Measurements from ENCODE around the gene ECSCR. TPM values are rescaled to one million over a fixed set of nuclear protein-coding genes. Genes with fewer than 3 reads are reported as not detected.
"Not testable (repeated sequence)": the region's sequence is repeated elsewhere in the genome, so short reads cannot be mapped to it uniquely, and the experiment has no call there.

The ECSCR gene
- total RNA-seq, 2 experiments from 2014 or later: not detected

DNA sequence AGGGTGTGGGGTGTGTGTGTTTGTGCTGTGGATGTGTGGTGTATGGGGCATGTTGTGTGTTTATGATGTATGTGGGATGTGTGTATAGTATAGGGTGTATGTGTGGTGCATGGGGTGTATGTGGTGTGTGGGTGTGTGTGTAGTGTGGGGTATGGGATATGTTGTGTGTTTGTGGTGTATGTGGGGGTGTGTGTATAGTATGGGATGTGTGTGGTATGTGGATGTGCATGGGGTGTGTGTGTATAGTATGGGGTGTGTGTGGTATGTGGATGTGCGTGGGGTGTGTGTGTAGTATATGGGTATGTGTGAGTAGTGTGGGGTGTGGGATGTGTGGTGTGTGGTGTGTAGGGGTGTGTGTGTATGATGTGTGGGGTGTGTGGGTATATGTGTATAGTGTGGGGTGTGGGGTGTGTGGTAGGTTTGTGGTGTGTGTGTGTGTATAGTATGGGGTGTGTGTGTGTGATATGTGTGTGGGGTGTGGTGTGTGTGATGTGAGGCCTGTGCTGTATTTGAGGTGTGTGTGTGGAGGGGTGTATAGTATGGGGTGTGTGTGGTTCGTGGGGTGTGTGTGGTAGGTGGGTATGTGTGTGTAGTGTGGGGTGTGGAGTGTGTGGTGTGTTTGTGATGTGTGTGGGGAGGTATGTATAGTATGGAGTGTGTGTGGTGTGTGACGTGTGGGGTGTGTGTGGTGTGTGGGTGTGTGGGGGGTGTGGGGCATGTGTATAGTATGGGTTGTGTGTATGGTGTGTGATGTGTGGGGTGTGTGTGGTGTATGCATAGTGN, 10.5 kb downstream of the ECSCR start:
- POLR2A ChIA-PET: no interaction called here
- Mint-ChIP-seq H3K9me3 (no peaks in the 10 kb centered on the region), H3K4me1 (peaks cover 27% of the 10 kb centered on the region)

DNA sequence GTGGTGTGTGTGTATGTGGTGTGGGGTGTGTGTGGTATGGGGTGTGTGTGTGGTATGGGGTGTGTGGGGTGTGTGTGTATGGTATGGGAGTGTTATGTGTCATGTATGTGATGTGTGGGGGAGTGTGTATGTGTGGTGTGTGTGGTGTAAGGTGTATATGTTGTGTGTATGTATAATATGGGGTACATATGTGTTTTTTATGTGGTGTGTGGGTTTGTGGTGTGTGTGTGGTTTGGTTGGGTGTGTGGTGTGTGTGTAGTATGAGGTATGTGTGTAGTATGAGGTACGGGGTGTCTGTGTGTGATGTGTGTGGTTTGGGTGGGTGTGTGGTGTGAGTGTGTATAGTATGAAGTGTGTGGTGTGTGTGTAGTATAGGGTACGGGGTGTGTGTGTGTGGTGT, 11.4 kb downstream of the ECSCR start:
- peaks cover 25% of the 10 kb centered on the region for H3K4me1 Mint-ChIP-seq
- no peak overlapping the region for H3K27ac Mint-ChIP-seq
- no peak for DNase-seq
- no peaks in the 10 kb centered on the region for H3K36me3 Mint-ChIP-seq
- no peak for ATAC-seq (ENCODE audit: low read depth)
- H3K27me3 Mint-ChIP-seq: peaks cover 10% of the 10 kb centered on the region
- H3K4me3 Mint-ChIP-seq: no peak overlapping the region
- no peaks in the 10 kb centered on the region for H3K9me3 Mint-ChIP-seq
- POLR2A ChIA-PET: no interaction called here

More for the DNA sequence above, 10.5 kb downstream of the ECSCR start:
- no peak for ATAC-seq (ENCODE audit: low read depth)
- H3K4me3 Mint-ChIP-seq: no peak overlapping the region
- no peak overlapping the region for H3K27ac Mint-ChIP-seq
- H3K36me3 Mint-ChIP-seq: no peaks in the 10 kb centered on the region
- DNase-seq: no peak
- peaks cover 8% of the 10 kb centered on the region for H3K27me3 Mint-ChIP-seq

DNA sequence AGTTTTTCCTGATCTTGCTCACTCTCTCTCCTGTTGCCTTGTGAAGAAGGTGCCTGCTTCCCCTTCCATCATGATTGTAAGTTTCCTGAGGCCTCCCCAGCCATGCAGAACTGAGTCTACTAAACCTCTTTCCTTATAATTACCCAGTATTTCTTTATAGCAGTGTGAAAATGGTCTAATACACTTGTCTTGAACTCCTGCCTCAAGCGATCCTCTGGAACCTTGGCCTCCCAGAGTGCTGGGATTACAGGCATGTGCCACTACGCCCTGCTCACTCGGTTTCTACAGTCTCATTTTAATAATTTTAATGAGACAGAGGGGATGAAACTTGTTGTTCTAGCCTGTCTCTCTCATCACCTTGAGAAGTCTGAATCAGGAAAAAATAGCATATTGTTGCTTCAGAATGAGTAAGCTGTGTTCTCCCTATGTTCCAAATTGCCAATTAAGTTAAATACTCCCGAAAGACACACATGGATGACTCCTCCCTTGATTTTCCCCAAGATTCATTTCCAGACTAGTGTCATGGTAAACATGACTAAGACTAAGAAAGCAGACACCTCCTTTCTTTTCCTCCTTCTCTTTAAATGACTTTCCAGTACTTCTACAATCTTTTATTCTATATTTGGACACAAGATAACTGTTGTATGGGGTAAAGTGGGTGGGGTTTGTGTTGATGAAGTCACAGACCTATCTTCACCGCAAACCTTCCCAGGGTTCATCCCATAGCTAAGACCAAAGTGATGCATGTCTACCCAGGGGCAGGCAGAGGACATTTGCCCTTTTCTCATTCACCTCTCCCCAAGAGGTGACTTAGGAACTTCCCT, 15.4 kb downstream of the ECSCR start:
- H3K27me3 Mint-ChIP-seq: peaks cover 16% of the 10 kb centered on the region
- H3K27ac Mint-ChIP-seq: no peak overlapping the region
- H3K9me3 Mint-ChIP-seq: no peaks in the 10 kb centered on the region

DNA sequence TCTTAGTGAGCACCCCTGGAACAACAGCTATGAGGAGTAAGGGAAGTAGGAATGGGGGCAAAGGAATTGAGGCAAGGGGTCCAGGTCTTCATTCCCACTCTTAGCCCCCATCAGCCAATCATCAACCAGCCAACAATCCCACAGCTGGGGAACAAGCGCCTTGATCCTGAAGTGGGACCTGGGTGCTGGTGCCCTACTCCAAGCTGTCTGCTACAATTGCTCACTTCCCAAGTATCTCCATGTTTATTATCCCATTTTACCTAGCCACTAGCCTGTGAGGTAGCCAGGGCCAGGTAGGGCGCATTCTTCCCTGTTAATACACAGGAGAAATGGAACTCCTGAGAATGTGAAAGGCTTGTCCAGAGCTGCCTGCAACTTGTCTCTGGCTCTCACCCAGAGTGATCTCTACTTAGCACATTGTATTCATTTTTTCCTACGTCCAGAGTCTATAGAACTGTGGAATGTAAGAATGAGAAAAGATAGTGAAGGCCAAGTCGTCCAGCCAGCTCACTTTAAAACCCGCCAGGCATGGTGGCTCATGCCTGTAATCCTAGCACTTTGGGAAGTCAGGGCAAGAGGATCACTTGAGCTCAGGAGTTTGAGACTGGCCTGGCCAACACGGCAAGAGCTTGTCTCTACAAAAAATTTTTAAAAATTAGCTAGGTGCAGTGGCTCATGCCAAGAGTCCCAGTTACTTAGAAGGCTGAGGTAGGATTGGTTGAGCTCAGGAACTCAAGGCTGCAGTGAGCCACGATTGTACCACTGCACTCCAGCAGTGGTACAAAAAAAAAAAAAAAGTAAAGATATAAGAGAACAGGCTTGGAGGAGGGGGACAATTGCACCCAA, 17.0 kb downstream of the ECSCR start:
- Mint-ChIP-seq H3K27ac (no peak overlapping the region), H3K4me3 (no peak overlapping the region), H3K9me3 (no peaks in the 10 kb centered on the region), H3K4me1 (peaks cover 24% of the 10 kb centered on the region), H3K27me3 (peaks cover 25% of the 10 kb centered on the region), H3K36me3 (no peaks in the 10 kb centered on the region)
- POLR2A ChIA-PET: interaction anchor here (1.5 kb wide), 1 partner anchor 37 kb away, joined by 7 read pairs; the partner anchor contains the start of gene STING1
- no peak for ATAC-seq (ENCODE audit: low read depth)
- no peak for DNase-seq

More for the DNA sequence above, 15.4 kb downstream of the ECSCR start:
- POLR2A ChIA-PET: interaction anchor here (0.7 to 0.8 kb wide), 2 partner anchors 11 to 35 kb away, joined by 3 to 4 read pairs; partner anchors contain the start of gene STING1
- Mint-ChIP-seq H3K4me1 (peaks cover 18% of the 10 kb centered on the region), H3K4me3 (no peak overlapping the region), H3K36me3 (no peaks in the 10 kb centered on the region)
- no peak for DNase-seq
- ATAC-seq (ENCODE audit: low read depth): no peak

DNA sequence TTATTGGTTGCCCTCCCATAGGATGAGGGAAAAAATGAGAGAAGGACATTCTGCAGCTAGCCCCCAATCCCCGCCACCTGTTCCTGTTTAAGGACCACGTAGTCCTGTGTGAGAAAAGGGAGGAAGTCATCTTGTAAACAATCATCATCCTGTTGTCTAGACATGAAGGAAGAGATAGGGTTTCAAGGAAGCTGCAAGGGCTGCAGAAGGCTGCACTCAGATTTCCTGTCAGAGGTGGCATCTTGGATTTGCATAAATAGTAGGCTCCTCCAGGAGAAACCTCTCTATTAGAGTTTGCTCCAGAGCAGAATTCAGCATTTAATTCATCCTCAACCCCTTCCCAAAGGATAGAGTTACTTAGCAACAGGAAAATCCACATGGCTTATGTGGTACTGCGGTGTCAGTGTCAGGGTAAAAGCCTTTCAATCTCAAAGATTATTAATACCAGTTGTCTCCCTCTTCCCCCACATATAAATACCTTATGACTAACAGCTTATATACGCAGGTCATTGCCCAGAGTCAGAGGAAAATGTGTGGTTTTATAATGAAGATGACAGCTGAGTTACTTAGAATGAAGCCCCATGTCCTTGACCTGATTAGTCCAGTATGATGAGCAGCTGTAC, 18.6 kb downstream of the ECSCR start:
- Mint-ChIP-seq H3K4me3 (peak overlapping the region; percentile 37), H3K27ac (no peak overlapping the region), H3K4me1 (peaks cover 32% of the 10 kb centered on the region), H3K36me3 (no peaks in the 10 kb centered on the region), H3K9me3 (no peaks in the 10 kb centered on the region), H3K27me3 (peaks cover 22% of the 10 kb centered on the region)
- ATAC-seq (ENCODE audit: low read depth) (no peak), DNase-seq (no peak)
- POLR2A ChIA-PET: interaction anchor here (0.5 to 1.2 kb wide), 2 partner anchors 14 to 120 kb away, joined by 3 read pairs; no protein-coding TSS in a partner anchor

DNA sequence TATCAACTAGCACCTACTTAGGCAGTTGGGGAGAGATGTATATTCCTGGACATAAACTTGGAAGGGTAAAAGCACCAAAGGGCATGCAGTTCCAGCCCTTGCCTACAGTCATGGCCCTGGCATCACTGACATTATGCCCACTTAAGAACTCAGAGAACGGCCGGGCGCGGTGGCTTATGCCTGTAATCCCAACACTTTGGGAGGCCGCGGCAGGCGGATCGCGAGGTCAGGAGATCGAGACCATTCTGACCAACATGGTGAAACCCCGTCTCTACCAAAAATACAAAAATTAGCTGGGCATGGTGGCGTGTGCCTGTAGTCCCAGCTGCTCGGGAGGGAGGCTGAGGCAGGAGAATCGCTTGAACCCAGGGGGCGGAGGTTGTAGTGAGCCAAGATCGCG, 22.1 kb downstream of the ECSCR start:
- not testable (repeated sequence) for H3K27ac Mint-ChIP-seq; ATAC-seq (ENCODE audit: low read depth); DNase-seq; H3K4me3 Mint-ChIP-seq; H3K9me3 Mint-ChIP-seq; H3K36me3 Mint-ChIP-seq
- Mint-ChIP-seq H3K27me3 (peaks cover 14% of the 10 kb centered on the region), H3K4me1 (peaks cover 27% of the 10 kb centered on the region)
- POLR2A ChIA-PET: interaction anchor here (0.6 to 2.3 kb wide), 4 partner anchors 10 to 121 kb away, joined by 3 to 14 read pairs (median 5); partner anchors contain the start of genes STING1 and UBE2D2

DNA sequence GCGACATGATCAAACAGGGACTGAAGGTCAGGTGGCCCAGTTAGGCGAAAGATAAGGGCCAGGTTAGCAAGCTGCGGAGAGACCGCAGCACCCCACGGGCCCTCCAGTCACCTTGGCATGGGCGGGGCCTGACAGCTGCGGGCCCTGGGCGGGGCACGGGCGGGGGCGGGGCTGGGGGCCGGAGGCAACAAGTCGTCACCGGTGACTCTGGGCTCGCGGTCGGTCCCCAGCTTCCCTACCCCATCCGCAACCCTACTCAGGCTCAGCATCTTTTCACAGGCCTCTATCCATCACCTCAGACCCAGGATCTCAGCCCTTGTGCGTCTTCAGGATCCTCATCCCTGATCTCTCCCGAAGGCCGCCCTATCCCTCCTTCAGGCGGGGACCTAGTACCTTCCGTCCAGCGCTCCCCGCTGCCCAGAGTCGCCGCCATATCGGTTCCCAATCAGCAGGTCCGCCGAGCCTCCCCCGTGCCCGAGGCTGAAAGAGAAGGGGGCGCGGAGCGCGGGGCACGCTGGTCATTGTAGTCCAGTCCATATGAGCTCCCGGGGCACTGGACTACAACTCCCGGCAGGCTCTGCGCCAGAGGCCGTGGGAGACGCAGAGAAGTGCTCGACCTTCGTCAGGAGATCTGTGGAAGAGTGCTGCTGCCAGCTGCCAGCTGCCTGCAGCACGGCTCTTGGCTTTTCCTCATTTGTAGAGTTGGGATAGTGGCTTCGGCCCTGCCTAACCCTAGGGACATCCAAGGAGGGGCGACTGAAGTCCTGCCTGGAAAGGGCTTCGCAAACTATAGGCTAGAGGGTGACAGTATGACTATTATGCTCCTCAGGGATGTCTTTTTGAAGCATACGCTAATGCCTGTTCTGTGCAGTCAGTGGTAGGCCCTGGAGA, 23.3 kb downstream of the ECSCR start, which contains the start of gene DNAJC18:
Gene DNAJC18, minus strand, starts transcription at position 513 of the 891 bp plus-strand sequence. Its CDS starts 80 bp downstream, at position 433.
- Mint-ChIP-seq H3K9me3 (no peaks in the 10 kb centered on the region), H3K4me1 (peaks cover 27% of the 10 kb centered on the region), H3K36me3 (peaks cover 3% of the 10 kb centered on the region), H3K27me3 (peaks cover 14% of the 10 kb centered on the region), H3K27ac (peak within 1 kb of the TSS; percentile 100), H3K4me3 (peak within 1 kb of the TSS; percentile 99)
- peak; percentile 90 for ATAC-seq (ENCODE audit: low read depth)
- DNase-seq: peak; percentile 88
- POLR2A ChIA-PET: interaction anchor here (0.5 to 2.3 kb wide), 14 partner anchors 10 to 122 kb away, joined by 3 to 14 read pairs (median 4); partner anchors contain the start of genes SMIM33, STING1 and UBE2D2

DNA sequence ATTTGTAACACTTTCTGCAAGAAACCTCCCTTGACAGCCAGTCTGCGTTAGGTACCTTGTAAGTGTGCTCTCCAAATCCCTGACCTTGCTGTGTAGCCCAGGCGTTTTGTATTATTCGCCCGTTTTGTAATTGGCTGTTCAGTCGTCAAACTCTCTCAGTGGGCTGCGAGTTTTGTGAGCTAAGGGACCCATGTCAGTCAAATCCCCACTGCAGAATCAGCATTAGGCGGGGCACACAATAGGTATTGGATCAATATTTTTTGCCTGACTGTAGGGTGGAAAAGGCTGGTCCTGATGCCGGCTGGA, 23.9 kb downstream of the ECSCR start:
- Mint-ChIP-seq H3K27me3 (peaks cover 14% of the 10 kb centered on the region), H3K9me3 (no peaks in the 10 kb centered on the region), H3K4me3 (peak overlapping the region; percentile 99), H3K36me3 (peaks cover 3% of the 10 kb centered on the region), H3K27ac (peak overlapping the region; percentile 100), H3K4me1 (peaks cover 24% of the 10 kb centered on the region)
- ATAC-seq (ENCODE audit: low read depth) (no peak), DNase-seq (no peak)
- POLR2A ChIA-PET: interaction anchor here (0.5 to 2.3 kb wide), 9 partner anchors 9 to 80 kb away, joined by 3 to 14 read pairs (median 3); partner anchors contain the start of gene STING1

DNA sequence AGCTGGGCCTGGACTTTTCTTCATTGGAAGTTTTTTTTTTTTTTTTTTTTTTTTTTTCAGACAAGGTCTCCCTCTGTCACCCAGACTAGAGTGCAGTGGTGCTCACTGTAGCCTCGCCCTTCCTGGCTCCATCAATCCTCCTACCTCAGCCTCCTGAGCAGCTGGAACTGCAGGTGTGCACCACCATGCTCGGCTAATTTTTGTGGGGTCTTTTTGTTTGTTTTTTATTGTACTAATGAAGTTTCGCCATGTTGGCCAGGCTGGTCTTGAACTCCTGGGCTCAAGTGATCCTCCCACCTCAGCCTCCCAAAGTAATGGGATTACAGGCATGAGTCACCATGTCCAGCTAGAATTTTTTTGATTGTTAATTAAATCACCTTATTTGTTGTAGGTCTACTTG, 26.9 kb downstream of the ECSCR start:
- ATAC-seq (ENCODE audit: low read depth): no peak
- H3K36me3 Mint-ChIP-seq: peaks cover 3% of the 10 kb centered on the region
- POLR2A ChIA-PET: interaction anchor here (1.1 to 1.5 kb wide), 2 partner anchors 12 to 121 kb away, joined by 3 to 4 read pairs; no protein-coding TSS in a partner anchor
- H3K27me3 Mint-ChIP-seq: no peaks in the 10 kb centered on the region
- H3K9me3 Mint-ChIP-seq: no peaks in the 10 kb centered on the region
- peaks cover 16% of the 10 kb centered on the region for H3K4me1 Mint-ChIP-seq
- no peak overlapping the region for H3K27ac Mint-ChIP-seq
- DNase-seq: no peak
- H3K4me3 Mint-ChIP-seq: no peak overlapping the region

DNA sequence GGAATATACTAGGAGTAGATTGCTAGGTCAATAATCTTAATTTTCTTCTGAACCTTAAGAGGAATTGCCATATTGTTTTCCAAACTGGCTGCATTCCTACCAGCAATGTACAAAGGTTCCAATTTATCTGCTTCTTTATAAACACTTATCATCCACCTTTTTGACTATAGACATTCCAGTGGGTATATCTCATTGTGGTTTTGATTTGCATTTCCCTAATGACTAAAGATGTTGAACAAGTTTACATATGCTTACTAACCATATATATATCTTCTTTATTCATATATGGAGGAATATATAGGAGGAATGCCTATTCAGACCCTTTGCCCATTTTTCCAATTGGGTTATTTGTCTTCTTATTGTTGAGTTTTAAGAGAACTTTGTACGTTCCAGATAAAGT, 30.8 kb downstream of the ECSCR start:
- no peaks in the 10 kb centered on the region for H3K27me3 Mint-ChIP-seq
- no peak for ATAC-seq (ENCODE audit: low read depth)
- POLR2A ChIA-PET: no interaction called here

DNA sequence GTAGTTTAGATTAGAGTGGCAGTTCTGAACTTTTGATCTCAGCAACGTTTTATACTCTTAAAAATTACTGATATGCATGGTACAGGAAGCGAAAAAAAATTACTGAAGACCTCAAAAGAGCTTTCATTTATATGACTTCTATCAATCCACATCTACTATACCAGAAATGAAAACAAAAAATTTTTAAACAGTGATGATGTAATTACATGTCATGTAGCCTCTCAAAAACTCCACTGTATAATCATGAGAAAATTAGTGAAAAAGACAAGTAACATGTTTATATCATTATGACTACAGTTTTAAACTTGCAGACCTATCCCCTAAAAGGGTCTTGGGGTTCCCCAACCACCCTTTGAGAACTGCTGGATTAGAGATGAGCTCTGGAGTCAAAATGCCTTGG, 32.5 kb downstream of the ECSCR start:
- H3K4me3 Mint-ChIP-seq: no peak overlapping the region
- no peaks in the 10 kb centered on the region for H3K9me3 Mint-ChIP-seq
- ATAC-seq (ENCODE audit: low read depth): peak; percentile 26
- peaks cover 6% of the 10 kb centered on the region for H3K4me1 Mint-ChIP-seq
- DNase-seq: no peak
- H3K27me3 Mint-ChIP-seq: no peaks in the 10 kb centered on the region
- no peak overlapping the region for H3K27ac Mint-ChIP-seq
- POLR2A ChIA-PET: interaction anchor here (1.9 kb wide), 1 partner anchor 9 kb away, joined by 4 read pairs; the partner anchor contains the start of gene DNAJC18
- peaks cover 8% of the 10 kb centered on the region for H3K36me3 Mint-ChIP-seq

More for the DNA sequence above, 30.8 kb downstream of the ECSCR start:
- Mint-ChIP-seq H3K9me3 (no peaks in the 10 kb centered on the region), H3K27ac (no peak overlapping the region), H3K36me3 (peaks cover 8% of the 10 kb centered on the region), H3K4me1 (peaks cover 6% of the 10 kb centered on the region), H3K4me3 (no peak overlapping the region)
- DNase-seq: no peak

All from activated naive CD8-positive, alpha-beta T cell treated with anti-CD3 and anti-CD28 coated beads, Interleukin-2, amount 10 ng/mL, durations not matched to agents 7 days and 5 days (primary cell).